ENCODE measurements around the gene CNN1.

CNN1 gene

DNA sequence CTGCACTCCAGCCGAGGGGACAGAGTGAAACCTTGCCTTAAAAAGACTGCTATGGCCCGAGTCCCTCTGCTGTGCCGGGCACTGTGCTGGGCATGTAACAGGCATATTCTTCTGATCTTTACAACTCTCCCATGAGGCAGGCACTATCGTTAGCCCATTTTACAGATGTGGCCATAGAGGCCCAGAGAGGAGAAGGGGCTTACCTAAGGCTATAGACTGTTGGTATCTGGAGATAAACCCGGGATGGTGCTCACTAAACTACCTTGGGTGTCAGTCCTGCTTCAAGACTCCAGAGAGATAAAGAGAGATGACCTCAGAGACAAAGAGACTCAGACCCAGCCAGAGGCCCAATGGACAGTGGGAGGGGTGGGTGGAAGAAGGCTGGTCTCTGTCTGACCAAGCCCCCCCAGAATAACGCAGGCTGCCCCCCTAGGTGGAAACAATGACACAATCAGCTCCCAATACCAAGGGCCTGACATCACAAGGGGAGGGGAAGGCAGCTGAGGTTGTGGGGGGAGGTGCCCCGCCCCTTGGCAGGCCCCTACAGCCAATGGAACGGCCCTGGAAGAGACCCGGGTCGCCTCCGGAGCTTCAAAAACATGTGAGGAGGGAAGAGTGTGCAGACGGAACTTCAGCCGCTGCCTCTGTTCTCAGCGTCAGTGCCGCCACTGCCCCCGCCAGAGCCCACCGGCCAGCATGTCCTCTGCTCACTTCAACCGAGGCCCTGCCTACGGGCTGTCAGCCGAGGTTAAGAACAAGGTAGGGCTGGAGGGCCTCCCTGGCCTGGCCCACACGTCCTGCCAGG is at the start of gene CNN1:
Gene CNN1, plus strand, starts transcription at position 620 of the 805 bp plus-strand sequence. Its CDS starts 77 bp downstream, at position 697.
- H3K27ac ChIP-seq (ENCODE audit: low read depth, low read length) = no peak within 1 kb of the TSS
- no peaks in the 10 kb centered on the region for H3K9me3 ChIP-seq (ENCODE audit: control insufficient read depth in 5 of 5, low read length in 5 of 5)
- no peaks in the 10 kb centered on the region for H3K36me3 ChIP-seq (ENCODE audit: control insufficient read depth in 5 of 5, insufficient read depth in 5 of 5, low read length in 5 of 5)
- H3K4me3 ChIP-seq (ENCODE audit: low read depth in 1 of 5, low read length in 5 of 5) = peak within 1 kb of the TSS in 1 of 5 donors; percentile 34
- no peak within 1 kb of the TSS for H3K9ac ChIP-seq (ENCODE audit: low read length in 5 of 5)
- H3K27me3 ChIP-seq (ENCODE audit: control insufficient read depth in 5 of 5, insufficient read depth in 4 of 5, low read length in 5 of 5) = peaks cover 10 to 25% (median 12%) of the 10 kb centered on the region in 5 donors
- peaks cover 2 to 10% (median 9%) of the 10 kb centered on the region in 5 donors for H3K4me1 ChIP-seq (ENCODE audit: control insufficient read depth in 5 of 5, insufficient read depth in 5 of 5, low read length in 5 of 5)

DNA sequence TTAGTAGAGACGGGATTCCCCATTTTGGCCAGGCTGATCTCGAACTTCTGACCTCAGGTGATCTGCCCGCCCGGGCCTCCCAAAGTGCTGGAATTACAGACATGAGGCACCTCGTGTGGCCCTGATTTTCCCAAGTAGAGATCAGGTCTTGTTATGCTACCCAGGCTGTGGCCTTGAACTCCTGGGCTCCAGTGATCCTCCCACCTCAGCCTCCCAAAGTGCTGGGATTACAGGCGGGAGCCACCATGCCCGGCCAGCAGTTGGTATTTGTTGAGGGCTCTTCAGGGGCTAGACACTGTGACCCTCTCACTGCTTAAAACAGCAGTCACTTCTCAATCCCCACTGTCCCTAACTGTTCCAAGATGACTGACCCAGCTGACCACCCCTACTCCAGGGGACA is 49.3 kb upstream of the CNN1 start:
- H3K9me3 ChIP-seq (ENCODE audit: control insufficient read depth in 5 of 5, low read length in 5 of 5) = no peaks in the 10 kb centered on the region
- H3K27me3 ChIP-seq (ENCODE audit: control insufficient read depth in 5 of 5, insufficient read depth in 4 of 5, low read length in 5 of 5) = peaks cover 0 to 3% (median 0%) of the 10 kb centered on the region in 5 donors
- H3K27ac ChIP-seq (ENCODE audit: low read depth, low read length) = no peak overlapping the region
- no peak overlapping the region for H3K9ac ChIP-seq (ENCODE audit: low read length in 5 of 5)
- H3K36me3 ChIP-seq (ENCODE audit: control insufficient read depth in 5 of 5, insufficient read depth in 5 of 5, low read length in 5 of 5) = peaks cover 0 to 36% (median 15%) of the 10 kb centered on the region in 5 donors
- H3K4me3 ChIP-seq (ENCODE audit: low read depth in 1 of 5, low read length in 5 of 5) = no peak overlapping the region
- H3K4me1 ChIP-seq (ENCODE audit: control insufficient read depth in 5 of 5, insufficient read depth in 5 of 5, low read length in 5 of 5) = no peaks in the 10 kb centered on the region

DNA sequence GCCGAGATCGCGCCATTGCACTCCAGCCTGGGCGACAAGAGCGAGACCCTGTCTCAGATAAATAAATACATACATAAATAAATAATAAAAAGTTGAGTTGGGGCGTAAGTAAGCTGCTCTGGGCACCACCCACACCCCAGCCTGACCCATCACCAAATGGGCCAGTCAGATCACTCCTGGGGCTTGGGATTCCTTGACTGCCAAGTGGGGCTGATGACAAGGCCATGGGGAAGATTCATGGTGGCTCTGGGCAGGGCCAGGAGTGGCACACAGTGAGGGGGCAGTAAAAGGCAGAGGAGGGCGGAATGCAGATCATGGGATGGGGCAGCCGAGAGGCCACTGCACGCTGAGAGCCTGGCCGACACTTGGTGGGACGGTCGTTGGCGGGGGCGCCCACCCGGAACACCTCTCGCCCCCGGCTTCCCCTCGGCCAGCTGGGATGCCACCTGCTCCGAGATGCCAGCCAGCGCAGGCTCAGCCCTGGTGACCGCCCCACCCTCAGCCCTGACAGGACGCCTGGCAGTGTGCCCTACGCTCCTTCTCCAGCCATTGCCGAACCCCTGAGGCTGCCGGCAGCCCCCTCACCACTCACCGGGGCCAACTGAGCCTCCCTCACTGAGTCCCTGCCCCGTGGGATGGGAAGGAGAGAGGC is 43.9 kb upstream of the CNN1 start:
- Histone ChIP-seq H3K27me3 (ENCODE audit: control insufficient read depth in 5 of 5, insufficient read depth in 4 of 5, low read length in 5 of 5) (no peaks in the 10 kb centered on the region), H3K4me3 (ENCODE audit: low read depth in 1 of 5, low read length in 5 of 5) (no peak overlapping the region), H3K4me1 (ENCODE audit: control insufficient read depth in 5 of 5, insufficient read depth in 5 of 5, low read length in 5 of 5) (no peaks in the 10 kb centered on the region), H3K36me3 (ENCODE audit: control insufficient read depth in 5 of 5, insufficient read depth in 5 of 5, low read length in 5 of 5) (peaks cover 0 to 52% (median 28%) of the 10 kb centered on the region in 5 donors), H3K27ac (ENCODE audit: low read depth, low read length) (no peak overlapping the region), H3K9me3 (ENCODE audit: control insufficient read depth in 5 of 5, low read length in 5 of 5) (no peaks in the 10 kb centered on the region), H3K9ac (ENCODE audit: low read length in 5 of 5) (no peak overlapping the region)

DNA sequence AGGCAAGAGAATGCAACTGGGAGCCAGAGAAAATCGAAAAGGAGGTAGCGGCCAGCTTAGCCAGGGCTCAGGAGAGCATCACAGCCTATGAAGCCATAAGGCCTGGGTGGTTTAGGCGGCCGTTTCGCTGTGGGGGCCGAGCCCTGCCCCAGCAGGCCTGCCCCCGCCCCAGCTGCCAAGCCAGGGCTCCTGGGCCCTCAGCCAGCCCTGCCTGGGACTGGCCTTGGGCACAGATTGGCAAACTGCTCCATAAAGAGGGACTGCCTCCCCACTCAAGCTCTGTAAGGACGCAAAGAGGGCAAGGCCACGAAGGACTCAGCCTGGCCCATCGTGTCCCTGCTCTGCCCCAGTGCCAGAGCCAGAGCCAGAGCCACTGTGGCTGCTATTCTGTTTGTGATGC is 43.2 kb upstream of the CNN1 start:
- Histone ChIP-seq H3K4me1 (ENCODE audit: control insufficient read depth in 5 of 5, insufficient read depth in 5 of 5, low read length in 5 of 5) (no peaks in the 10 kb centered on the region), H3K27me3 (ENCODE audit: control insufficient read depth in 5 of 5, insufficient read depth in 4 of 5, low read length in 5 of 5) (no peaks in the 10 kb centered on the region), H3K9ac (ENCODE audit: low read length in 5 of 5) (no peak overlapping the region), H3K9me3 (ENCODE audit: control insufficient read depth in 5 of 5, low read length in 5 of 5) (no peaks in the 10 kb centered on the region), H3K4me3 (ENCODE audit: low read depth in 1 of 5, low read length in 5 of 5) (no peak overlapping the region), H3K27ac (ENCODE audit: low read depth, low read length) (no peak overlapping the region), H3K36me3 (ENCODE audit: control insufficient read depth in 5 of 5, insufficient read depth in 5 of 5, low read length in 5 of 5) (peaks cover 0 to 52% (median 28%) of the 10 kb centered on the region in 5 donors)

DNA sequence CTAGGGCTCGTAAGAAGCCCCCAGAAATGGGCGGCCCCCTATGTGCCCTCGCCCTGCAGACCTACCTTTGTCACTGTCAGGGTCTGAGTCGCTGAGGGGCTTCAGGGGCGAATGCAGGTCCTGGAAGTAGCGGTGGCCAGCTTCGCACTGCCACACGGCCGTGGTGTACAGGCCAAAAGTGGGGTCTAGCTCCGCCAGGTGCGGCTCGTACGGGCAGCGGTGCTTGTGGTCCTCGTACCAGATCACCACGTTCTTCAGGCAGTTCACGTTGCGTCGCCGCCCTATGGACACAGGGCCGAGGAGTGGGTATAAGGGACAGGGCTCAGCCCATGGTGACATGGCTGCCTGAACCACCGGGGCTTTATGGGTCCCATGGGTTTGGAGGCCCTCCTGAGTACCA is 42.8 kb upstream of the CNN1 start:
- no peak overlapping the region for H3K27ac ChIP-seq (ENCODE audit: low read depth, low read length)
- H3K4me1 ChIP-seq (ENCODE audit: control insufficient read depth in 5 of 5, insufficient read depth in 5 of 5, low read length in 5 of 5) = no peaks in the 10 kb centered on the region
- H3K36me3 ChIP-seq (ENCODE audit: control insufficient read depth in 5 of 5, insufficient read depth in 5 of 5, low read length in 5 of 5) = peaks cover 0 to 48% (median 28%) of the 10 kb centered on the region in 5 donors
- no peak overlapping the region for H3K4me3 ChIP-seq (ENCODE audit: low read depth in 1 of 5, low read length in 5 of 5)
- H3K27me3 ChIP-seq (ENCODE audit: control insufficient read depth in 5 of 5, insufficient read depth in 4 of 5, low read length in 5 of 5) = no peaks in the 10 kb centered on the region
- H3K9me3 ChIP-seq (ENCODE audit: control insufficient read depth in 5 of 5, low read length in 5 of 5) = no peaks in the 10 kb centered on the region
- no peak overlapping the region for H3K9ac ChIP-seq (ENCODE audit: low read length in 5 of 5)

DNA sequence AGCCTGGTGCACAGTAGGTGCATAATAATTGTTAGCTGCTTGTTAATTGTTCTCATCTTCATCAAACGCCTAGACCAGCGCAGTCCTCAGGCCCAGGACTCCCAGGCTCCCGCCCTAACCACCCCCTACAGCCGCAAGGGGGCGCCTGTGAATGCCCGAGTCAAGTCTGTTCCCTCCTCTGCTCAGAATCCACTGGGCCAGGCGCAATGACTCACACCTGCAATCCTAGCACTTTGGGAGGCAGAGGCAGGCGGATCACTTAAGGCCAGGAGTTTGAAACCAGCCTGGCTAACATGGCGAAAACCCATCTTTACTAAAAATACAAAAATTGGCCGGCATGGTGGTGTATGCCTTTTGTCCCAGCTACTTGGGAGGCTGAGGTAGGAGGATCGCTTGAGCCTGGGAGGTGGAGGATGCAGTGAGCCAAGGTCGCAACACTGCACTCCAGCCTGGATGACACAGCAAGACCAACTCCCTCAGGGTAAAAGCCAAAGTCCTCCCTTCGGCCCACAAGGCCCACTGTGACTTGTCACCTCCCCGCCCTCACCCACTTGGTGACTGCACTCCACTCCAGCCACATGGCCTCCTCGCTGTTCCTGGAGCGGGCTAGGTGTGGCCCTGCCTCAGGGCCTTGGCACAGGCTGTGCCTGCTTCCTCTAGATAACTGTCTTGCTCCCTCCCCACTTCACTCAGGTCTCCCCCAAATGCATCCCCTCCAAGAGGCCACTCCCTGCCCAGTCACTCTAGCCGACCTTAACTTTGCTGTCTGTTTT is 42.1 kb upstream of the CNN1 start:
- H3K9me3 ChIP-seq (ENCODE audit: control insufficient read depth in 5 of 5, low read length in 5 of 5) = no peaks in the 10 kb centered on the region
- H3K4me1 ChIP-seq (ENCODE audit: control insufficient read depth in 5 of 5, insufficient read depth in 5 of 5, low read length in 5 of 5) = no peaks in the 10 kb centered on the region
- H3K27me3 ChIP-seq (ENCODE audit: control insufficient read depth in 5 of 5, insufficient read depth in 4 of 5, low read length in 5 of 5) = no peaks in the 10 kb centered on the region
- peaks cover 0 to 42% (median 24%) of the 10 kb centered on the region in 5 donors for H3K36me3 ChIP-seq (ENCODE audit: control insufficient read depth in 5 of 5, insufficient read depth in 5 of 5, low read length in 5 of 5)
- H3K27ac ChIP-seq (ENCODE audit: low read depth, low read length) = no peak overlapping the region
- no peak overlapping the region for H3K4me3 ChIP-seq (ENCODE audit: low read depth in 1 of 5, low read length in 5 of 5)
- H3K9ac ChIP-seq (ENCODE audit: low read length in 5 of 5) = no peak overlapping the region

DNA sequence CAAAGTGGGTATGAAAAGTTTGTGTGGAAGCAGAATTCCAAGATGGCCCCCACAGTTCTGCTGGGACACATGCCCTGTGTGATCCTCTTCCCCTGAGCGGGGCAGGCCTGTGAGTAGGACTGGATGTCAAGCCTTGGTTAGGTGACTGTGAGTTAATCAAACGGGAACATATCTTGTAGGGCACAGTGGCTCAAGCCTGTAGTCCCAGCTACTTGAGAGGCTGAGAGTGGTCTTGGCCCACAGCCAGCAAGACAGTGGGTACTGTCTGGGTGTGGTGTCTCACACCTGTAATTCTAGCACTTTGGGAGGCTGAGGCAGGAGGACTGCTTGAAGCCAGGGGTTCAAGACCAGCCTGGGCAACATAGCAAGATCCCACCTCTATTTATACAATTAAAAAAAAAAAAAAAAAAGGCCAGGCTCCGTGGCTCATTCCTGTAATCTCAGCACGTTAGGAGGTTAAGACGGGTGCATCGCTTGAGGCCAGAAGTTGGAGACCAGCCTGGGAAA is 39.4 kb upstream of the CNN1 start:
- no peak overlapping the region for H3K27ac ChIP-seq (ENCODE audit: low read depth, low read length)
- H3K9ac ChIP-seq (ENCODE audit: low read length in 5 of 5) = no peak overlapping the region
- no peaks in the 10 kb centered on the region for H3K9me3 ChIP-seq (ENCODE audit: control insufficient read depth in 5 of 5, low read length in 5 of 5)
- H3K4me3 ChIP-seq (ENCODE audit: low read depth in 1 of 5, low read length in 5 of 5) = no peak overlapping the region
- no peaks in the 10 kb centered on the region for H3K4me1 ChIP-seq (ENCODE audit: control insufficient read depth in 5 of 5, insufficient read depth in 5 of 5, low read length in 5 of 5)
- no peaks in the 10 kb centered on the region for H3K27me3 ChIP-seq (ENCODE audit: control insufficient read depth in 5 of 5, insufficient read depth in 4 of 5, low read length in 5 of 5)
- peaks cover 0 to 32% (median 24%) of the 10 kb centered on the region in 5 donors for H3K36me3 ChIP-seq (ENCODE audit: control insufficient read depth in 5 of 5, insufficient read depth in 5 of 5, low read length in 5 of 5)

GRCh38 chr19:11499890-11500420 is 38.7 kb upstream of the CNN1 start:
- H3K9ac ChIP-seq (ENCODE audit: low read length in 5 of 5) = no peak overlapping the region
- H3K27ac ChIP-seq (ENCODE audit: low read depth, low read length) = no peak overlapping the region
- no peak overlapping the region for H3K4me3 ChIP-seq (ENCODE audit: low read depth in 1 of 5, low read length in 5 of 5)
- peaks cover 0 to 4% (median 4%) of the 10 kb centered on the region in 5 donors for H3K4me1 ChIP-seq (ENCODE audit: control insufficient read depth in 5 of 5, insufficient read depth in 5 of 5, low read length in 5 of 5)
- peaks cover 0 to 26% (median 19%) of the 10 kb centered on the region in 5 donors for H3K36me3 ChIP-seq (ENCODE audit: control insufficient read depth in 5 of 5, insufficient read depth in 5 of 5, low read length in 5 of 5)
- H3K9me3 ChIP-seq (ENCODE audit: control insufficient read depth in 5 of 5, low read length in 5 of 5) = no peaks in the 10 kb centered on the region
- no peaks in the 10 kb centered on the region for H3K27me3 ChIP-seq (ENCODE audit: control insufficient read depth in 5 of 5, insufficient read depth in 4 of 5, low read length in 5 of 5)

GRCh38 chr19:11504502-11505031 is 34.1 kb upstream of the CNN1 start:
- Histone ChIP-seq H3K27me3 (ENCODE audit: control insufficient read depth in 5 of 5, insufficient read depth in 4 of 5, low read length in 5 of 5) (no peaks in the 10 kb centered on the region), H3K9ac (ENCODE audit: low read length in 5 of 5) (peak overlapping the region in 4 of 5 donors; percentile 16 to 91 (median 54)), H3K36me3 (ENCODE audit: control insufficient read depth in 5 of 5, insufficient read depth in 5 of 5, low read length in 5 of 5) (no peaks in the 10 kb centered on the region), H3K27ac (ENCODE audit: low read depth, low read length) (no peak overlapping the region), H3K4me1 (ENCODE audit: control insufficient read depth in 5 of 5, insufficient read depth in 5 of 5, low read length in 5 of 5) (peaks cover 2 to 12% (median 11%) of the 10 kb centered on the region in 5 donors), H3K9me3 (ENCODE audit: control insufficient read depth in 5 of 5, low read length in 5 of 5) (no peaks in the 10 kb centered on the region), H3K4me3 (ENCODE audit: low read depth in 1 of 5, low read length in 5 of 5) (peak overlapping the region; percentile 57 to 87 (median 82))

Data from subcutaneous abdominal adipose tissue (tissue), 5 donors.